Neural crest cell (in vitro differentiated cells): ENCODE measurements around the gene TRIB2. TPM values are rescaled to one million over a fixed set of nuclear protein-coding genes. Genes with fewer than 3 reads are reported as not detected.

Source experiments
- DNase-seq: peaks from one replicate; pipeline ENCODE4 v3.0.0; 2021; ENCODE audit warnings: low read depth, mixed read lengths, low spot score
- H3K27ac Mint-ChIP-seq: one replicate; pipeline ENCODE4 v1.8.0; 2021; ENCODE audit warnings: mild to moderate bottlenecking, mixed read lengths; ENCODE audit not compliant: unreplicated experiment
- H3K27me3 Mint-ChIP-seq: 2 replicates; pipeline ENCODE4 v1.8.0; 2021; ENCODE audit warnings: low read depth, mild to moderate bottlenecking, mixed read lengths
- H3K36me3 Mint-ChIP-seq: 2 replicates; pipeline ENCODE4 v1.8.0; 2021; ENCODE audit warnings: low read depth, mild to moderate bottlenecking, mixed read lengths
- H3K4me1 Mint-ChIP-seq: 2 replicates; pipeline ENCODE4 v1.8.0; 2021; ENCODE audit warnings: mixed read lengths
- H3K4me3 Mint-ChIP-seq: one replicate; pipeline ENCODE4 v1.8.0; 2021; ENCODE audit warnings: mild to moderate bottlenecking, mixed read lengths
- H3K9me3 Mint-ChIP-seq: 2 replicates; pipeline ENCODE4 v1.8.0; 2021; ENCODE audit warnings: mixed read lengths
- CTCF ChIP-seq: fragments of 200-600 bp; sonication (generic); conservative IDR thresholded peaks from 2 replicates; pipeline ENCODE4 v1.5.0; 2021; ENCODE audit warnings: antibody characterized with exemption, mild to moderate bottlenecking
- total RNA-seq: library from RNA; stranded (reverse); gene quantifications from 2 replicates; pipeline ENCODE4 v1.2.1, GENCODE V29; 2021

Gene TRIB2
- total RNA-seq, 1 donor from 2014 or later: 74.3 TPM

GRCh38 chr2:12705742-12706141, 11.0 kb upstream of the TRIB2 start:
- H3K4me3 Mint-ChIP-seq: no peak overlapping the region
- no peaks in the 10 kb centered on the region for H3K36me3 Mint-ChIP-seq
- H3K27ac Mint-ChIP-seq: no peak overlapping the region
- no peak for TF ChIP-seq CTCF
- H3K4me1 Mint-ChIP-seq: peaks cover 15% of the 10 kb centered on the region
- H3K9me3 Mint-ChIP-seq: no peaks in the 10 kb centered on the region
- DNase-seq: no peak
- no peaks in the 10 kb centered on the region for H3K27me3 Mint-ChIP-seq

- no peaks in the 10 kb centered on the region for H3K4me1 Mint-ChIP-seq
- H3K27me3 Mint-ChIP-seq: no peaks in the 10 kb centered on the region
- H3K9me3 Mint-ChIP-seq: no peaks in the 10 kb centered on the region
- DNase-seq: no peak
- no peak overlapping the region for H3K27ac Mint-ChIP-seq
- no peaks in the 10 kb centered on the region for H3K36me3 Mint-ChIP-seq
- no peak for TF ChIP-seq CTCF
- H3K4me3 Mint-ChIP-seq: no peak overlapping the region
These were observed 8.1 kb upstream of the TRIB2 start for GRCh38 chr2:12708508-12709206.

- no peak for DNase-seq
- Mint-ChIP-seq H3K36me3 (no peaks in the 10 kb centered on the region), H3K4me1 (peaks cover 2% of the 10 kb centered on the region), H3K27ac (no peak overlapping the region), H3K27me3 (no peaks in the 10 kb centered on the region), H3K4me3 (no peak overlapping the region), H3K9me3 (no peaks in the 10 kb centered on the region)
- no peak for TF ChIP-seq CTCF
These were observed 7.6 kb upstream of the TRIB2 start for GRCh38 chr2:12709207-12709522.

- Mint-ChIP-seq H3K4me1 (peaks cover 13% of the 10 kb centered on the region), H3K4me3 (no peak overlapping the region), H3K27ac (no peak overlapping the region), H3K27me3 (no peaks in the 10 kb centered on the region), H3K9me3 (no peaks in the 10 kb centered on the region), H3K36me3 (no peaks in the 10 kb centered on the region)
- no peak for TF ChIP-seq CTCF
- no peak for DNase-seq
These were observed 6.4 kb upstream of the TRIB2 start for GRCh38 chr2:12710301-12710700.

GRCh38 chr2:12711339-12711738, 5.4 kb upstream of the TRIB2 start:
- no peaks in the 10 kb centered on the region for H3K36me3 Mint-ChIP-seq
- no peak for TF ChIP-seq CTCF
- no peaks in the 10 kb centered on the region for H3K9me3 Mint-ChIP-seq

GRCh38 chr2:12712881-12713280, 3.9 kb upstream of the TRIB2 start:
- Mint-ChIP-seq H3K9me3 (no peaks in the 10 kb centered on the region), H3K27me3 (no peaks in the 10 kb centered on the region), H3K4me3 (no peak overlapping the region), H3K27ac (no peak overlapping the region), H3K36me3 (no peaks in the 10 kb centered on the region), H3K4me1 (peaks cover 23% of the 10 kb centered on the region)
- no peak for TF ChIP-seq CTCF
- DNase-seq: no peak

More at GRCh38 chr2:12711339-12711738, 5.4 kb upstream of the TRIB2 start:
- H3K4me3 Mint-ChIP-seq: no peak overlapping the region
- no peak overlapping the region for H3K27ac Mint-ChIP-seq
- peaks cover 23% of the 10 kb centered on the region for H3K4me1 Mint-ChIP-seq
- no peak for DNase-seq
- no peaks in the 10 kb centered on the region for H3K27me3 Mint-ChIP-seq
